Pancreas (tissue), 10 donors: Measurements from ENCODE around the gene LSM12. TPM values are rescaled to one million over a fixed set of nuclear protein-coding genes. Genes with fewer than 3 reads are reported as not detected.

Source experiments
- ATAC-seq, 4 donors: fragments of 200-7000 bp; cut with Tn5 transposase; one replicate each; pipeline versions ENCODE4 v1.8.0 to v1.9.1; 2020; ENCODE audit warnings: mild to moderate bottlenecking in 4 of 4, moderate library complexity in 4 of 4
- DNase-seq, 6 donors: peaks; one replicate each; pipeline ENCODE4 v3.0.0-alpha.2; 2020
- FAIRE-seq: peaks from 2 replicates; lab custom pipeline; 2012; peaks lifted over from hg19 to GRCh38; lab: Jason Lieb, UNC
- H3K27ac ChIP-seq, 4 donors: fragments of 200-600 bp; sonication (generic); 1 replicate in 3 of 4; 2 replicates in 1 of 4; pipeline versions ENCODE4 v1.5.0 to v1.8.0; 2020
- H3K27me3 ChIP-seq, 4 donors: fragments of 200-600 bp; one replicate each; pipeline ENCODE4 v1.8.0; 2021
- H3K36me3 ChIP-seq, 3 donors: fragments of 200-600 bp; sonication (generic) in 1 of 3; one replicate each; pipeline versions ENCODE4 v1.5.0 to v1.8.0; 2020 to 2021
- H3K4me1 ChIP-seq, 3 donors: fragments of 200-600 bp; one replicate each; pipeline ENCODE4 v1.8.0; 2021
- H3K4me3 ChIP-seq, 4 donors: fragments of 200-600 bp; sonication (generic) in 2 of 4; one replicate each; pipeline versions ENCODE4 v1.5.0 to v1.8.0; 2020 to 2021
- H3K9me3 ChIP-seq, 4 donors: fragments of 200-600 bp; one replicate each; pipeline ENCODE4 v1.8.0; 2021
- WGBS, 2 donors: extraction: QIAGEN DNeasy Blood & Tissue Kit; methylation state at CpG; one replicate each; pipeline ENCODE4 v1.1.7; 2013; 5-methylcytosine and 5-hydroxymethylcytosine counted together
- intact Hi-C, 3 donors: fragments of 100-400 bp; cut with DNase I; formaldehyde crosslinking; loops; one replicate each; pipeline versions ENCODE4 v1.11.1 to v1.14.2; 2022
- polyA plus RNA-seq, 2 donors: library from polyadenylated mRNA; stranded (reverse); fragments of 200-250 nt; gene quantifications; one replicate each; pipeline ENCODE4 v1.2.3, GENCODE V29; 2013
- total RNA-seq, 6 donors: library from RNA; stranded (reverse); fragmentation: NEBNext Ultra II Directional in 4 of 6; extraction: Animal tissue kit (Norgen Biotek cat#: 25700) in 4 of 6; gene quantifications; one replicate each; pipeline versions ENCODE4 v1.2.1 to v1.2.4, GENCODE V29; 2021 to 2023
- TF ChIP-seq, protein P1 (sequence below), 4 donors: fragments of 200-600 bp; sonication (generic) in 3 of 4; IDR thresholded peaks; one replicate each; pipeline versions ENCODE4 v1.5.0 to v1.8.0; 2021; ENCODE audit warnings: antibody characterized with exemption in 4 of 4
- donor health status: healthy with polysubstance abuse.
- donor health status: DM: no; HTN: no; CAD: no; lungs with moderate emphysema.
- donor health status: DM: no; HTN: no; CAD: no.
- donor health status: control.
- donor health status: control.
- donor health status: Bipolar disorder and iron deficiency.
- donor health status: DM: yes; HTN: yes; CAD: no.
- donor health status: DM: no; HTN: no; CAD: no.
- donor health status: DM: no; HTN: no; CAD: no.
- donor health status: DM: yes; HTN: yes; CAD: no.

Gene LSM12
- total and polyA plus RNA-seq, 8 donors, result 14.5 to 29.6 (median 23.6) TPM

DNA sequence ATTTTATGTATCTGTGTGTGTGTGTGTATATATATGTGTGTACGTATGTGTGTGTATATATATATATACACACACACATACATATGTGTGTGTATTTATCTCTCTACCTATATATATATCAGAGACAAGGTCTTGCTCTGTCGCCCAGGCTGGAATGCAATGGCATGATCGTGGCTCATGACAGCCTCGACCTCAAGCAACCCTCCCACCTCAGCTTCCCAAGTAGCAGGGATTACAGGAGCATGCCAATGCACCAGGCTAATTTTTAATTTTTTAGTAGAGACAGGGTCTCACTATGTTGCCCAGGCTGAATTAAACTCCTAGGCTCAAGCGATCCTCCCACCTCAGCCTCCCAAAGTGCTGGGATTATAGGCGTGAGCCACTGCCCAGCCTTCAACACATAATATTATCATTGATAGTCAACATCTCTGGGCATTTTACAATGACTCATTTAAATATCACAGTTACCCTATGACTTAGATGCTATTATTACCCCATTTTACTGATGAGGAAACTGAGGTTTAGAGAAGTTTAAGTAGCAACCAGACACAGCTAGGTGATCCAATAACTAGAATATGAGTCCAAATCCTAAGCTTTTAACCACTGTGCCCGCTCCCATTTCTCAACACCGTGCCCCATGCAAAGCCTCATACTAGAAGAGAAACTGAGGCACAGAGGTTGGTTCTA, 28.4 kb upstream of the LSM12 start:
- H3K27me3 ChIP-seq, result no peaks in the 10 kb centered on the region
- peaks cover 0 to 15% (median 6%) of the 10 kb centered on the region in 3 donors for H3K4me1 ChIP-seq
- no peak for FAIRE-seq
- 92 to 93% methylated on average over 8 of the region's 8 CpGs for WGBS, 2 donors
- no peak overlapping the region for H3K4me3 ChIP-seq
- DNase-seq, result no peak
- no peak for ATAC-seq
- no peaks in the 10 kb centered on the region for H3K9me3 ChIP-seq
- H3K36me3 ChIP-seq, result peaks cover 0 to 25% (median 19%) of the 10 kb centered on the region in 3 donors
- intact Hi-C loops, result no loop called here
- TF ChIP-seq, protein P1, sequence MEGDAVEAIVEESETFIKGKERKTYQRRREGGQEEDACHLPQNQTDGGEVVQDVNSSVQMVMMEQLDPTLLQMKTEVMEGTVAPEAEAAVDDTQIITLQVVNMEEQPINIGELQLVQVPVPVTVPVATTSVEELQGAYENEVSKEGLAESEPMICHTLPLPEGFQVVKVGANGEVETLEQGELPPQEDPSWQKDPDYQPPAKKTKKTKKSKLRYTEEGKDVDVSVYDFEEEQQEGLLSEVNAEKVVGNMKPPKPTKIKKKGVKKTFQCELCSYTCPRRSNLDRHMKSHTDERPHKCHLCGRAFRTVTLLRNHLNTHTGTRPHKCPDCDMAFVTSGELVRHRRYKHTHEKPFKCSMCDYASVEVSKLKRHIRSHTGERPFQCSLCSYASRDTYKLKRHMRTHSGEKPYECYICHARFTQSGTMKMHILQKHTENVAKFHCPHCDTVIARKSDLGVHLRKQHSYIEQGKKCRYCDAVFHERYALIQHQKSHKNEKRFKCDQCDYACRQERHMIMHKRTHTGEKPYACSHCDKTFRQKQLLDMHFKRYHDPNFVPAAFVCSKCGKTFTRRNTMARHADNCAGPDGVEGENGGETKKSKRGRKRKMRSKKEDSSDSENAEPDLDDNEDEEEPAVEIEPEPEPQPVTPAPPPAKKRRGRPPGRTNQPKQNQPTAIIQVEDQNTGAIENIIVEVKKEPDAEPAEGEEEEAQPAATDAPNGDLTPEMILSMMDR (IDR thresholded peaks at IDR 0.05), result no peak
- H3K27ac ChIP-seq, result peak overlapping the region in 1 of 4 donors; percentile 61

DNA sequence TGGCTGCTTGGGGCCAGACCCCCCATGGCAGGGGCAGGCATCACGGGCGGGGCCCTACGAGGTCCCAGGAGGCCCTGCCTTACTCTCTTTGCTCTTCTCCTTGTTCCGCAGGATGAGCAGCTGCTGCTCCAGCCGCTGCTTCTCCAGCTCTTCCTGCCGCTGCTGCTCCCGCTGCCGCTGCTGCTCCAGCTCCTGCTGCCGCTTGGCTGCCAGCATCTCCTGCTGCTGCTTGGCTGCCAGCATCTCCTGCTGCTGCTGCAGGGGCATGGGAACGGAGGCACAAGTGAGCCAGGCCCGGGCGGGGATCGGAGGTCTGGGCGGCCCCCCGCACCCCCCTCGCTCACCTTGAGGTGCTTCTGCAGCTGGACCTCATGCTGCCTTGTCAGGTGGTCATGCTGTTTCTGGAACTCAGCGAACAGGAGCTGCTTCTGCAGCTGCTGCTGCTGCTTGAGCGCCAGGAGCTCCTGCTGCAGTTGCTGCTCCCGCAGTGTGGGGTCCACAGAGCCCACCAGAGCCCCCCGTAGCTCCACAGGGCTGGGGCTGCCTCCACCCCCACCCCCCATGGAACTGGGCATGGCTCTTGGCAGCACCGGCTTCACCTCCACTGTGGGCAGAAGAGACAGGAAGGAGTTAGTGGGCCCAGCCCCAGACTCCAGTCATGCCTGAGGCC, 26.9 kb upstream of the LSM12 start:
- no peaks in the 10 kb centered on the region for H3K27me3 ChIP-seq
- no peak for ATAC-seq
- intact Hi-C loops, result no loop called here
- TF ChIP-seq, protein P1 (IDR thresholded peaks at IDR 0.05), result no peak
- H3K4me3 ChIP-seq, result no peak overlapping the region
- FAIRE-seq, result no peak
- peaks cover 0 to 31% (median 19%) of the 10 kb centered on the region in 3 donors for H3K36me3 ChIP-seq
- peaks cover 0 to 15% (median 6%) of the 10 kb centered on the region in 3 donors for H3K4me1 ChIP-seq
- H3K27ac ChIP-seq, result no peak overlapping the region
- DNase-seq, result no peak
- H3K9me3 ChIP-seq, result no peaks in the 10 kb centered on the region
- WGBS, 2 donors, result 89 to 93% methylated on average over 21 of the region's 21 CpGs

DNA sequence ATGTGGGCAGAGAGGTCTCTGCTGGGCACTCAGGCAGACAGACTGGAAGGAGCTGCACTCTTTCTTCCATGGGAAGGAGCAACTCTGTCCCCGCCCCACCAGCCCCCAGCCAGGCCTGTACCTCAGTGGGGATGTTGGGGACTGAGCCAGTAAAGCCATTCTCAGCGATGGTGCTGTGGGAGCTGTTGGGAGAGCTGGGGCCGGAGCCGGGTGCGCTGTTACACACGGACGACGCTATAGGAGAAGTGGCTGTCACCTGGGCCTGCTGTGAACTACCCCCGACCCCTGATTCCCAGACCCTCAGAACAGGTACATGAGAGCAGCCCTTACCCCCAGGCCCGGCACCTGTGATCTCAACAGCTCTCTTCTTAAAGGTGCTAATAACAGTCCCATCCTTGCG, 25.6 kb upstream of the LSM12 start:
- H3K36me3 ChIP-seq, result peaks cover 0 to 34% (median 19%) of the 10 kb centered on the region in 3 donors
- no peak overlapping the region for H3K4me3 ChIP-seq
- ATAC-seq, result no peak
- intact Hi-C loops, result no loop called here
- WGBS, 2 donors, result 93 to 97% methylated on average over 11 of the region's 11 CpGs
- TF ChIP-seq, protein P1 (IDR thresholded peaks at IDR 0.05), result no peak
- no peak overlapping the region for H3K27ac ChIP-seq
- H3K4me1 ChIP-seq, result peaks cover 0 to 2% (median 0%) of the 10 kb centered on the region in 3 donors
- H3K27me3 ChIP-seq, result no peaks in the 10 kb centered on the region
- no peak for FAIRE-seq
- no peak for DNase-seq
- no peaks in the 10 kb centered on the region for H3K9me3 ChIP-seq

DNA sequence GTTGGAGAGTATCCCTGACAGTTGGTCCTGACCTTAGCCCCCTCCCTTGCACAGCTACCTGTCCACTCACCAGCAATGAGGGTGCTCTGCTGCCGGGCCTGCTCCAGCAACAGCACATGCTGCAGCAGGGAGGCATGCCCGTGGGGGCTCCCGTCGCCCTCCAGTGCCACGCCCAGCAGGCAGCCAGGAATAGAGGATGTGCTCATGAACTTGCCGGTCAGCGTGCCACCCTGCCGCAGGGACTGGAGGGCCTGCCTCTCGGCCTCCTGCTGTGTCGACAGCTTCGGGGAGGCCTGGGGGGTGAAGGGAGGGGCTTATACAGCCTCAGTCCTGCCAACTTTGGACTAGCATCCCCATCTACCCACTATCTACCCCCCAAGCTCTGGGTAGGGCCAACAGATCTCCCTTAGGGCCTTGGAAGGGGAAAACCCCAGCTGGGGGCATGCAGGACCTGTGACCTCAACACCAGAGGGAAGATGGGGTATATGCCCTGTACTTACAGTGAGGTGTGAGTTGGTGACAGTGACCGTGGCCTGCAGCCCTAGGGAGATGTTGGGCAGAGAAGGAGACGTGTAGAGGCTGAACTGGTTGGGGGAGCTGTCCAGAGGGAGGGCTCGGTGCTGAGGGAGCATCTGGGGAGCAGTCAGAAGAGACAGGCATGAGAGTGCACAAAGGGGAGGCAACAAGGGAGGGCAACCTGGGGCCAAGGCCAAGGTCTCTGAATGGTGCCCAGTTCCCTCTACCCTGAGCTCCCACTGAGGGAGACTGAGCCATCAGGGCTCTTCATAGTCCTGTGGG, 24.9 kb upstream of the LSM12 start:
- Histone ChIP-seq H3K9me3 (no peaks in the 10 kb centered on the region), H3K27ac (no peak overlapping the region), H3K36me3 (peaks cover 0 to 34% (median 19%) of the 10 kb centered on the region in 3 donors), H3K4me1 (no peaks in the 10 kb centered on the region), H3K4me3 (no peak overlapping the region), H3K27me3 (no peaks in the 10 kb centered on the region)
- DNase-seq (no peak), ATAC-seq (no peak), FAIRE-seq (no peak)
- TF ChIP-seq, protein P1 (IDR thresholded peaks at IDR 0.05), result no peak
- 93 to 97% methylated on average over 14 of the region's 14 CpGs for WGBS, 2 donors
- intact Hi-C loops, result no loop called here
